Neural cell (in vitro differentiated cells): ENCODE data around the gene CXCL10. TPM values are rescaled to one million over a fixed set of nuclear protein-coding genes. Genes with fewer than 3 reads are reported as not detected.

ENCODE experiments used
- H2AFZ ChIP-seq: fragments of 200-600, 300-800 bp; sonication (generic), shearing (Covaris generic); 2 replicates; pipeline ENCODE4 v1.6.0; 2014; ENCODE audit warnings: low read depth, mild to moderate bottlenecking, antibody characterized with exemption, low read length, moderate library complexity
- H3F3A ChIP-seq: fragments of 200-600 bp; shearing (Covaris generic); 2 replicates; pipeline ENCODE4 v1.6.1; 2016; ENCODE audit warnings: mild to moderate bottlenecking, moderate library complexity, mixed read lengths, antibody characterized with exemption, low read length; ENCODE audit not compliant: insufficient read depth, poor library complexity, severe bottlenecking
- H3K27ac ChIP-seq: fragments of 200-600, 300-800 bp; sonication (generic), shearing (Covaris generic); 2 replicates; pipeline ENCODE4 v1.5.1; 2014; ENCODE audit warnings: mild to moderate bottlenecking, low read length, moderate library complexity
- H3K27me3 ChIP-seq: fragments of 300-800, 200-600 bp; sonication (generic), shearing (Covaris generic); 2 replicates; pipeline ENCODE4 v1.6.0; 2014; ENCODE audit warnings: mild to moderate bottlenecking, low read depth, low read length, moderate library complexity; ENCODE audit not compliant: insufficient read depth
- H3K36me3 ChIP-seq: fragments of 300-800, 200-600 bp; sonication (generic), shearing (Covaris generic); 2 replicates; pipeline ENCODE4 v1.5.1; 2014; ENCODE audit warnings: mild to moderate bottlenecking, antibody characterized with exemption, low read length, moderate library complexity; ENCODE audit not compliant: insufficient read depth
- H3K4me2 ChIP-seq: fragments of 300-800, 200-600 bp; sonication (generic), shearing (Covaris generic); 2 replicates; pipeline ENCODE4 v1.6.0; 2014; ENCODE audit warnings: mild to moderate bottlenecking, low read length
- H3K4me3 ChIP-seq: fragments of 300-800, 200-600 bp; sonication (generic), shearing (Covaris generic); 2 replicates; pipeline ENCODE4 v1.5.1; 2014; ENCODE audit warnings: mild to moderate bottlenecking, low read length, moderate library complexity
- H3K79me2 ChIP-seq: fragments of 200-600 bp; shearing (Covaris generic); replicated peaks from 2 replicates; pipeline ENCODE4 v1.6.0; 2014; ENCODE audit warnings: mild to moderate bottlenecking, low read length, moderate library complexity; ENCODE audit not compliant: insufficient read depth
- H3K9ac ChIP-seq: fragments of 300-800, 200-600 bp; sonication (generic), shearing (Covaris generic); 2 replicates; pipeline ENCODE4 v1.6.1; 2016; ENCODE audit warnings: mild to moderate bottlenecking, low read length, mixed read lengths
- H3K9me2 ChIP-seq: fragments of 200-600 bp; shearing (Covaris generic); 2 replicates; pipeline ENCODE4 v1.6.1; 2016; ENCODE audit warnings: mild to moderate bottlenecking, low read length, mixed read lengths; ENCODE audit not compliant: insufficient read depth
- H3K9me3 ChIP-seq: fragments of 200-600, 300-800 bp; sonication (generic), shearing (Covaris generic); 2 replicates; pipeline ENCODE4 v1.6.1; 2016; ENCODE audit warnings: mild to moderate bottlenecking, mixed run types, low read length, moderate library complexity, mixed read lengths
- H4K20me1 ChIP-seq: fragments of 200-600 bp; shearing (Covaris generic); 2 replicates; pipeline ENCODE4 v1.6.1; 2016; ENCODE audit warnings: mild to moderate bottlenecking, mixed run types; ENCODE audit not compliant: insufficient read depth
- EP300 ChIP-seq: fragments of 450-650 bp; conservative IDR thresholded peaks from 2 replicates; pipeline ENCODE4 v1.6.1; 2014; ENCODE audit warnings: antibody characterized with exemption, mild to moderate bottlenecking, moderate library complexity; ENCODE audit not compliant: poor library complexity, severe bottlenecking
- EZH2 ChIP-seq: fragments of 200-600, 300-800 bp; shearing (Covaris generic), sonication (generic); IDR thresholded peaks from 2 replicates; pipeline ENCODE4 v1.6.1; 2014; ENCODE audit warnings: antibody characterized with exemption, low read length, borderline replicate concordance, mild to moderate bottlenecking; ENCODE audit not compliant: insufficient read depth, poor library complexity, severe bottlenecking
- MXI1 ChIP-seq: fragments of 450-650 bp; conservative IDR thresholded peaks from 2 replicates; pipeline ENCODE4 v1.6.1; 2014; ENCODE audit warnings: antibody characterized with exemption, mild to moderate bottlenecking; ENCODE audit not compliant: poor library complexity, severe bottlenecking
- POLR2AphosphoS5 ChIP-seq: IDR thresholded peaks from 2 replicates; pipeline ENCODE4 v1.6.1; 2012
- RAD21 ChIP-seq: fragments of 450-650 bp; conservative IDR thresholded peaks from 2 replicates; pipeline ENCODE4 v1.6.1; 2014; ENCODE audit warnings: antibody characterized with exemption, mild to moderate bottlenecking, moderate library complexity
- SMC3 ChIP-seq: fragments of 450-650 bp; conservative IDR thresholded peaks from 2 replicates; pipeline ENCODE4 v1.6.1; 2014; ENCODE audit warnings: antibody characterized with exemption, mild to moderate bottlenecking, moderate library complexity; ENCODE audit not compliant: poor library complexity
- TAF1 ChIP-seq: IDR thresholded peaks from 2 replicates; pipeline ENCODE4 v1.6.1; 2012; ENCODE audit warnings: low read depth
- polyA plus RNA-seq: library from polyadenylated mRNA; depleted of rRNA; stranded (reverse); fragments of >200 nt; gene quantifications from 2 replicates; pipeline ENCODE4 v1.2.3, GENCODE V29; 2014
- TF ChIP-seq, protein P1 (sequence below): IDR thresholded peaks from 2 replicates; pipeline ENCODE4 v1.6.1; 2012; ENCODE audit warnings: borderline replicate concordance
- TF ChIP-seq, protein P2 (sequence below): fragments of 450-650 bp; IDR thresholded peaks from 2 replicates; pipeline ENCODE4 v1.5.1; 2014; ENCODE audit warnings: antibody characterized with exemption, mild to moderate bottlenecking, moderate library complexity; ENCODE audit not compliant: poor library complexity, severe bottlenecking

Gene CXCL10
- polyA plus RNA-seq, 1 donor from 2014 or later, result not detected

DNA sequence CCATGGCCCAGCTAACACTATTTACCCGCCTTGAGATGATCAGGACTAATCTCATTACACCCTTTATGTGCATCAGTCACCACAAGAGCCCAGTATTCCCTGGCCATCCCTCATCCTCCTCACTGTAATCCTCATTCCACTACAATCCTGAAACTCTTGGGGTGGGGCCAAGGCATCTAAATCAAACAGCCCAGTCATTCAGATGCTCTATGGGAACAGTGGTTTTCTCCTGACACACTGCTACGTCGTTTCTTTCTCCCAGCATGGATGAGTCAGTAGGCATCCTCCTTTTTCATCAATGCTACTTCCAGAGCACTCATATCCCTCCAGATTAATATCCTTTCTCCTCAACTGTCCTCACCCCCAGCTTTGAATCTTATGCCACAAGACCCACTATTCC is 38.2 kb downstream of the CXCL10 start:
- Histone ChIP-seq H3K27me3 (no peaks in the 10 kb centered on the region), H3K4me2 (no peak overlapping the region), H3K9me2 (no peaks in the 10 kb centered on the region), H3F3A (no peaks in the 10 kb centered on the region), H3K27ac (no peak overlapping the region), H3K9ac (no peak overlapping the region), H3K9me3 (no peaks in the 10 kb centered on the region), H2AFZ (no peak overlapping the region), H3K36me3 (no peaks in the 10 kb centered on the region), H3K79me2 (peaks cover 38% of the 10 kb centered on the region), H3K4me3 (no peak overlapping the region), H4K20me1 (no peaks in the 10 kb centered on the region)
- TF ChIP-seq POLR2AphosphoS5 (no peak), MXI1 (no peak), EZH2 (no peak), TAF1 (no peak), EP300 (no peak), RAD21 (no peak), SMC3 (no peak)
- TF ChIP-seq, protein P1, sequence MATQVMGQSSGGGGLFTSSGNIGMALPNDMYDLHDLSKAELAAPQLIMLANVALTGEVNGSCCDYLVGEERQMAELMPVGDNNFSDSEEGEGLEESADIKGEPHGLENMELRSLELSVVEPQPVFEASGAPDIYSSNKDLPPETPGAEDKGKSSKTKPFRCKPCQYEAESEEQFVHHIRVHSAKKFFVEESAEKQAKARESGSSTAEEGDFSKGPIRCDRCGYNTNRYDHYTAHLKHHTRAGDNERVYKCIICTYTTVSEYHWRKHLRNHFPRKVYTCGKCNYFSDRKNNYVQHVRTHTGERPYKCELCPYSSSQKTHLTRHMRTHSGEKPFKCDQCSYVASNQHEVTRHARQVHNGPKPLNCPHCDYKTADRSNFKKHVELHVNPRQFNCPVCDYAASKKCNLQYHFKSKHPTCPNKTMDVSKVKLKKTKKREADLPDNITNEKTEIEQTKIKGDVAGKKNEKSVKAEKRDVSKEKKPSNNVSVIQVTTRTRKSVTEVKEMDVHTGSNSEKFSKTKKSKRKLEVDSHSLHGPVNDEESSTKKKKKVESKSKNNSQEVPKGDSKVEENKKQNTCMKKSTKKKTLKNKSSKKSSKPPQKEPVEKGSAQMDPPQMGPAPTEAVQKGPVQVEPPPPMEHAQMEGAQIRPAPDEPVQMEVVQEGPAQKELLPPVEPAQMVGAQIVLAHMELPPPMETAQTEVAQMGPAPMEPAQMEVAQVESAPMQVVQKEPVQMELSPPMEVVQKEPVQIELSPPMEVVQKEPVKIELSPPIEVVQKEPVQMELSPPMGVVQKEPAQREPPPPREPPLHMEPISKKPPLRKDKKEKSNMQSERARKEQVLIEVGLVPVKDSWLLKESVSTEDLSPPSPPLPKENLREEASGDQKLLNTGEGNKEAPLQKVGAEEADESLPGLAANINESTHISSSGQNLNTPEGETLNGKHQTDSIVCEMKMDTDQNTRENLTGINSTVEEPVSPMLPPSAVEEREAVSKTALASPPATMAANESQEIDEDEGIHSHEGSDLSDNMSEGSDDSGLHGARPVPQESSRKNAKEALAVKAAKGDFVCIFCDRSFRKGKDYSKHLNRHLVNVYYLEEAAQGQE, result no peak
- TF ChIP-seq, protein P2, sequence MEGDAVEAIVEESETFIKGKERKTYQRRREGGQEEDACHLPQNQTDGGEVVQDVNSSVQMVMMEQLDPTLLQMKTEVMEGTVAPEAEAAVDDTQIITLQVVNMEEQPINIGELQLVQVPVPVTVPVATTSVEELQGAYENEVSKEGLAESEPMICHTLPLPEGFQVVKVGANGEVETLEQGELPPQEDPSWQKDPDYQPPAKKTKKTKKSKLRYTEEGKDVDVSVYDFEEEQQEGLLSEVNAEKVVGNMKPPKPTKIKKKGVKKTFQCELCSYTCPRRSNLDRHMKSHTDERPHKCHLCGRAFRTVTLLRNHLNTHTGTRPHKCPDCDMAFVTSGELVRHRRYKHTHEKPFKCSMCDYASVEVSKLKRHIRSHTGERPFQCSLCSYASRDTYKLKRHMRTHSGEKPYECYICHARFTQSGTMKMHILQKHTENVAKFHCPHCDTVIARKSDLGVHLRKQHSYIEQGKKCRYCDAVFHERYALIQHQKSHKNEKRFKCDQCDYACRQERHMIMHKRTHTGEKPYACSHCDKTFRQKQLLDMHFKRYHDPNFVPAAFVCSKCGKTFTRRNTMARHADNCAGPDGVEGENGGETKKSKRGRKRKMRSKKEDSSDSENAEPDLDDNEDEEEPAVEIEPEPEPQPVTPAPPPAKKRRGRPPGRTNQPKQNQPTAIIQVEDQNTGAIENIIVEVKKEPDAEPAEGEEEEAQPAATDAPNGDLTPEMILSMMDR, result no peak

DNA sequence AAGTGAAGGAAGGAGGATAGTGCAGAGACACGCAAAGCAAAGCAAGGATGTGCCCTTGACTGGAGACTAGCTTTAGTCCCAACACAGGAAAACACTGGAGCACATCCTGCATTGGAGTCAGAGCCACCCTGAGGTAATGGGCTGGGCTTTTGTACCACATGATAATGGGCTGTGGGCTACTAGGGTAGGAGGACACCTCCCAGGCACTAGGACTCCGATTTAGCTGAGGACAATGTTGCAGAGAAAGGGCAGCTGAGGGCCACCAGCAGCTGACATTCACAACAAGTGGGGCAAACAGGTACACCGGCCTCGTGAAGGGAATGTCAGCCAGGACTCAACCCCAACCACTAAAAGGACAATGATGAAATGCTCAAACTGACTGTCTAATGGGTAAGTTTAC is 42.7 kb downstream of the CXCL10 start:
- H3K9me3 ChIP-seq, result no peaks in the 10 kb centered on the region
- H3K4me2 ChIP-seq, result no peak overlapping the region
- peaks cover 19% of the 10 kb centered on the region for H3K36me3 ChIP-seq
- no peaks in the 10 kb centered on the region for H3K79me2 ChIP-seq
- H3K27me3 ChIP-seq, result no peaks in the 10 kb centered on the region
- no peak overlapping the region for H3K27ac ChIP-seq
- TF ChIP-seq SMC3 (no peak), POLR2AphosphoS5 (no peak), EP300 (no peak), EZH2 (no peak), TAF1 (no peak), MXI1 (no peak), RAD21 (no peak)
- TF ChIP-seq, protein P2, result no peak
- TF ChIP-seq, protein P1, result no peak
- H3K9me2 ChIP-seq, result no peaks in the 10 kb centered on the region
- H3K4me3 ChIP-seq, result no peak overlapping the region
- no peaks in the 10 kb centered on the region for H3F3A ChIP-seq
- H4K20me1 ChIP-seq, result no peaks in the 10 kb centered on the region
- no peak overlapping the region for H3K9ac ChIP-seq
- H2AFZ ChIP-seq, result no peak overlapping the region
